RPMI7951 (cell line): ENCODE data around the gene RALB. TPM values are rescaled to one million over a fixed set of nuclear protein-coding genes. Genes with fewer than 3 reads are reported as not detected.

Experiments
- DNase-seq: peaks from one replicate; pipeline ENCODE4 v3.0.0-alpha.2; 2012; ENCODE audit warnings: low read depth
- total RNA-seq: library from RNA; depleted of rRNA; stranded (reverse); fragments of >200 nt; shearing (Covaris generic); gene quantifications from 2 replicates; pipeline ENCODE4 v1.2.3, GENCODE V29; 2014; rRNA removed

Gene RALB, protein sequence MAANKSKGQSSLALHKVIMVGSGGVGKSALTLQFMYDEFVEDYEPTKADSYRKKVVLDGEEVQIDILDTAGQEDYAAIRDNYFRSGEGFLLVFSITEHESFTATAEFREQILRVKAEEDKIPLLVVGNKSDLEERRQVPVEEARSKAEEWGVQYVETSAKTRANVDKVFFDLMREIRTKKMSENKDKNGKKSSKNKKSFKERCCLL
- total RNA-seq, result 88.4 and 107 TPM in 2 replicates

DNA sequence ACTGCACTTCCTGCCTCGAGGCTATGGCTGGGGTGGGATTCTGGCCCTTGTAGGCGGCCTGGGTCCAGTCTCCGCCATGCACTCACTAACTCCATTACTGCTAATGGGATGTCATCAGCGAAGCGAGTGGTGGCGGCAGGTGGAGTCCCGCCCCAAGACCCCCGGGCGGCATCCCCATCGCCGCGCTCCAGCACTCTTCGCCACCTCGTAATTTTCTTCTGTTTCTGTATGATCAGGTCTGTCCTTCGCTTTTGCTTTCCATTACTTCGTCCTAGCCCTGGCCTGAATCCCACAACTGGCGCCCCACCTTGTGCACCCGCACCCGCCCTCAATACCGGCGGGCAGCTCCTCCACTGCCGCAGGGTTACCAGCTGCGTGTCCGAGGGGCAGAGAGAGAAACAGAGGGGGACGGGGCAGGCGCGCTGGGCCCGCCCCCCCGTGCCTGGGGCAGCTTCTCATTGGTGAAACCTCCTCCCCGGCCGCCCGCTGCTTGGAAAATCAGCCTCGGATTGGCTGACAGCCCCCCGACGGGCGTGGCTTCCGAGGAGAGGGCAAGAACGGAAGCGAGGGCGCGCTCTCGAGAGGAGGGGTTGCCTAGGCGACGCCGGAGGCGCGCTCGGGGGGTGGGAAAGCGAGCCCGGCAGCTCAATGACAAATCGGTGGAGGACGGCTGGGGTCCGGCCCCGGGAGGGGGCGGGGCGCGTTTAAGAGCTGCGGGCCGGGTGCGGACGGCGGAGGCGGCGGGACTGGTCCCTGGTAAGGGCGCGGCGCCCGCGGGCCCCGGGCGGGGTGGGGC lies at the start of gene RALB:
Gene RALB, plus strand, starts transcription at position 628 of the 796 bp plus-strand sequence. CDS start 25,813 bp downstream, outside the sequence.
- peak; percentile 98 for DNase-seq

DNA sequence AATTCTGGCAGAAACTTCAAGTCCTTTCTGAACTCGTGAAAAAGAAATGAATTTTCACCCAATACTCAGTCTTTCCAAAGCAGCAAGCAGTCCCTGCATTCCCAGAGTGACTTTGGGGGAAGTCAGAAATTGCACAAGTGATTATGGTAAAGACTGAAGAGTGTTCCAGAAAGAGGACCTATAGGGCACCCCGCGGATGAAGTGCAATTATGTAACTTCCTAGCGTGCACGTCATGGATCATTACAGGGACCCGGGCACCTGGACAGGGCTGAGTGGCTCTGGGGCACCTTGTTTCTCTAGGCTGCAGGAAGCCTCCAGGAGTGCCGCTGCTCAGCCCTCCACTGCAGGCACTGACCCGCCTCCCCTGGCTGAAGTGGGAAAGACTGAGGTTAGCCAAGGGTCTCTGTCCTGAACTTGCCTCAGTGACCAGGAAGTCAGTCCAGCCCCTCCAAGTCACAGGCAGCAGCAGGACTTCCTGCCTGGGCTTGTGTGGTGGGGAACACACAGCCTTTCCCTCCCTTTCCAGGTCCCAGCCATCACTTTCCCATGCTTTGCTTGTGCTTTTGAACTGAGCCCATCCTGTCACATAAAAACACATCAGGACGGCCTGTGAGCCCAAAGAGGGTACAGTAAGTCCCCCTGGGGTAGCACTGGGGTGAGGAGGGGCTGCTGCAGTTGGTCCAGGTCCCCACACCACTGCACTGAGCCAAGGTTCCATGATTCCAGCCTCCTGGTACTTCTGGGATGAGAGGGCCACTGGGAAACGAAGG lies 49.2 kb upstream of the RALB start:
- DNase-seq, result no peak

DNA sequence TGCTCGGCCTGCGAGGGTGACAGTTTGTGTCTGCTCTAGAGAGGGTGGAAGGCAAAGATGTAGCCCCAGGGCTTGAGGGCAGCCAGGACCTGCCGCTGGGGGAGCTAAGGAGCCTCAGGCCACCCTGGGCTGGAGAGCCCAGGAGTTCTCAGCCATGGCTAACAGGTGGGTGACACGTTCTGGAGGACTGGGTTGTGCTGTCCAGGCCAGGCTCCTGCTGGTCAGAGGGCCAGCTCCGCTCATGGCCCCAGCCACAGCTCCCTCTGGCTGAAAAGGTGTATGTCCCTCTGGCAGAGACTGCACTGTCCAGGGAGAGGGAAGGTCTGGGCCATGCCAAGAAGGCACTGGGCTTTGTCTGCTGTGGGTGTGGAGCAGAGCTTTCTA lies 48.6 kb upstream of the RALB start:
- DNase-seq, result no peak

DNA sequence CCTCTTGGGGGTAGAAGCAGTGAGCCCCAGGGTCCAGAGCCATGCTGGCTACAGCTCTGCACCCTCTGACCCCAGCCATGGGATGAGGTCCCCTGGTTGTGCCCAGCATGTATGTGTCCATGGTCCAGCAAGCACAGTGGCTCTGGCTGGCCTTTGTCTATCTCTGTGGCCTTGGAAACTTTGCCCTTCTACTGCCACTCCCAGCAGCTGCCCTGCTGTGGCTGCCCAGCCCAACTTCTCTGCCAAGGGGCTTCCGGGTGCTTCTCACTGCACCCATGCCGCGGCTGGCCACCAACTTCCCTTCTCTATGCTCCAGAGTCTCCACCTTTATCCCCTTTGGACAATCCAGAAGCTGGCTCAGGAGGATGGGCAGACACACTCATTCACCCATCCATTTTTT lies 48.2 kb upstream of the RALB start:
- DNase-seq, result no peak

DNA sequence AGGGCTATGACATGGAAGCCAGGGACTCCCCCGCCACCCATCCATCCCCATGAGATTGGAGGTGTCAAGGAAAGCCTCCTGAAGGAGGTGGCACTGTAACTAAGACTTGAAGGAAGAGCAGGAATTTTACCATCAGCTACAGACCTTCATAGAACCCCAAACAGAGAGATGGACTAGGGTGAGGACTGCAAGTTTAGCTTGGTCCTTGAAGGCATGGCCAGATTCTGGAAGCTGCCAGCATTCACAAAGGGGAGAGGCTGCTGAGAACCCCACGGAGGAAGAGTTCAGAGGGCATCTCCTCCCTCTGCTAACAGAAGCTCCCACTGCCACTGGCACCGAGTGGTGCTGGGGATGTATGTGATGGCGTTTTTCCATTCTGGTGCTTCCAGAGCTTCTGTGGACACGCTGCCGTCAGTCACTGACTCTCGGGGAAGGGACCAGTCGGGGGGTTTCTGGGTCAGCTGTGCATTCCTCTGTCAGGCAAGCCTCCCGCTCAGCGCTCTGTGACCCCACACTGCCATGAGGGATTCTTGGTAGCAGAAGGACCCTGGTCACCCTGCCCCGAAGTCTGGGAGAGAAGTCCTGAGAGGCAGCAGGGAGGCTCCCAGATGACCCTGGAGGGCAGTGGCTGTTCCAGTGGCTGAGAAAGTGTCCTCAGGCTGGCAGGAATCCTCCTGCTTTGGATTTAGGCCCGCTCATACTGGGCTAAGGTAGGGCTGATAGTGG lies 47.5 kb upstream of the RALB start:
- DNase-seq, result no peak

DNA sequence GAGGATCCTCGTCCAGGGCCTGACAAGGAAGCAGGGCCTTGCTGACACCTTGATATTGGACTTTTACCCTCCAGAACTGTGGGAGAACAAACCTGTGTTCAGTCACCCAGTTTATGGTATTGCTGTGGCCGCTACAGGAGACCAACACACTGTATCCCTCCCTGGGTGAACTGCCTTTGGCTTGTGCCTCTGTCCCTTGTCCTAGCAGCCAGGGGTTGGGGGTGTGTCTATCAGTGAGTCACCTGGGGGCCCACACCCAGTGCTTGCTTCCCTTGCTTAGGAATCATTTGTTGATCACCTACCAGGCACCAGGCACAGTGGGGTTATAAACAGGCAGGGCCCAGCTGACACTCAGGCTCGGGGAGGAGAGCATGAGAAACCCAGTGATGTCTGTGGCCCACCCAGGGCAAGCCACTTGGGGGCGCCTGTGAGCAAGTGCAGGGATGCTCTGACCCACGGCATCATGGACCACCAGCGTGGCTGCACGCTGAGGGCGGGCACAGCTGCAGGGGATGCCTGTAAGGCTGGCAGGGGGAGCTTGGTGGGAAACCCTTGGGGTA lies 46.5 kb upstream of the RALB start:
- DNase-seq, result peak; percentile 15

DNA sequence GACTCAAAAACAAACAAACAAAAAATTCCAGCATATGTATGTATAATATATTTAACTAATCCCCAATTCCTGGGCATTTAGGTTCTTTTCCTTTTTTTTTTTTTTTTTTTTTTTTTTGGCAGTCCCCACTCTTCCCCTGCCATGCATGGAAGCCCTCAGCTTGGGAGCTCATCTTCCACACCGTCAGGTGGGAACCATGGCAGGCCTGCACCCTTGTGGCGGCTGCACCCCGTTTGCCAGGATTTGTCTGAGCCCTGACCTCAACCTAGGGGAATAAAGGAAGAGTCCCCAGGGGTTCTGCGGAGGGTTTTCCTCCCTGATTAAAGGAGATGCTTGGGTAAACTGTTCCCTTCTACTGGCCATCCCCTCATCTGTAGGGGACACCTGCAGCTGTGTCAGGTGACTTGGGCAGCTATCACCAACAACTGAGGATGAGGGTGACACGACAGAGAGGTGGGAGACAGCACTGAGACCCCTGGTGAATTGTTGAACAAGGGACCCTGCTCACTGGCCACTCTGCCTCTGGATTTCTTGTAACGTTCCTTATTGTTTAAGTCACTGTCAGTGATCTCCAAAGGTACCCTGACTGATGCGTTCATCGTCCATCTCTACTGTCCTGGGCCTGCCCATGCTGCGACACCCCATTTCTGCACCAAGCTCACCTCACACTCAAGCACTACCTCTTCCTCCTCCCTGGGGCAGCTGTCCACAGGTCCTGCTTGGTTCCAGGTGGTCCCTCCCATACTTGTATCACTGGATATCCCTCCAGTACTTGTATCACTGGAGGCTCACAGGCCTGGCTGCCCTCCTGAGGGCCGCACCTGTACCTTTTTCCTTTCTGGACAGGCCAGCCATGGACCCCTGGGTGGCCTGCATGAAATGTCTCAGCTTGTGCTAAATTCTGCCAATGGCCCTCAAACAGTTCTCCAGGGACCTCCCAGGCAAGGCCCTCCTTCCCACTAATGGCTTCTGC lies 44.0 kb upstream of the RALB start:
- no peak for DNase-seq

DNA sequence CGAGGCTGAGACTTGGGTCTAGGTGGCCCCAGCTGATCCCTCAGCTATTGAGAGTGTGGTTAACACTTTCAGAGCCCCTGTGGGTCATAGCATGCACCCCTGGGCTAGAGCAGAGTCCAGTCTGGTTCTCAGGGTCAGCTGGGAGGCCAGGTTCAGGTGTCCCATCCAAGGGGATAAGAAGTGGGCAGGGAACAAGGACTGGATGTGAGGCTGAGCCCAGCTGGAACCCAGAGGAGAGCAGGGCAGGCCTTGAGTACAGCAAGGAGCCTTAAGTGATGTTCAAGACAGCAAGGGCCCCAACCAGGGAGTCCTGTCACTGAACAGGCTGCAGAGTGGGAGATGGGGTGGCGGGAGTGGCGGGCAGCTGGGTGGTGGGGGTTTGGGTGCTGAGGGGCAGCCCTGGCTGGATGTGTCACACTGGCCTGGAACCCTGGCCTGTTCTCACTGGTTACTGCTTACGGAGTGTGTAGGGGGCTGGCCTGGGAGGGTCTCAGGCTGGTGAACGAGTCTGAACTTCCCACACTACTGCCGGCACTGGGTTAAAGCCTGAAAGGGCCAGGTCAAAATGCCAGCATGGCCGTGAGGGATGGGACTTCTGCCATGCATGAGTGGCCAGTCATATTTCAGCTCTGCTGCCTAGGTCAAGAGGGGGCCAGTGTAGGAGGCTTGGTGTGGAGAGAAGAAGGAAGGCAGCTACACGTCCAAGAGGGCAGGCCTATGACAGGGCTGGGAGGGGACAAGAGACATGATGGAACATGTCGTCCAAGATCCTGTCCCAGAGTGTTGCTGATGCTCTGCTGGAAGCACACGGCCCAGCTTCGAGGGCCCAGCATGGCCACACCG lies 43.0 kb upstream of the RALB start:
- no peak for DNase-seq

DNA sequence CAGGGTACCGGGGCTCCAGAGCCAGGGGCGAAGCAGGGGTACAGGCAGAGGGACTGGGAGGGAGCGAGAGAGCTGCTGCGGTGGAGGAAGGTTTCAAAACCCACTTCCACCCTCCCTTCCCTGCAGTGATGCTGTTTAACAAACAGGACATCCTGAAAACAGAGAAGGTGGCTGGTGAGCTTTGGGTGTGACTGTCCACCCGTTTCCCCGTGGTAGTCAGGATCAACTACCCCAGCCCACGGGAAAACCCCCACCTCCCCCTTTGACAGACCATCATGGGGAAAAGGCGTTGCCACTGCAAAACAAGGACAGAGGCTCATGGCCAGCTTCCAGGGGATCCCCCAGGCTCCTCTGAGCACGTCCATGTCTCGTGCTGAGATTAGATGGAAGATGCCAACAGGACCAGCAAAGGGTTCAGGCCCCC lies 42.4 kb upstream of the RALB start:
- DNase-seq, result no peak

DNA sequence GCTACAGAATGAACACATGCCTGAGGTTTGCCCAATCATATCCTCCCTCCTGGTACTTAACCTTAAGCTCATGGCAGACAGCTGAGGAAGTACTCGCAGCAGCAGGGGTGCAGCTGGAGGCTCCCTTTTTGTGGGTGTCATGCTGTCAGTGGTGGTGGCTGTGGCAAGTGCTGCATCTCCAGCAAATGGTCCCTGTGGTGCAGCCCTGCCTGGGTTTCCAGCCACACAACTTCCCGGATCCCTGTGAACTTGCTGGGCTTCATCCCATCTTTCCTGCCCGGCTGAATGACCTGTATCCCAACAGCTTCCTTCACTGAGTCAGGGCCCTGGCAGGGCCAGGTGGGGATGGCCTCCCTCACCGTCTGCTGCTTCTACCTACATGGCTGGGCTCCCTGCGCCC lies 34.5 kb upstream of the RALB start:
- no peak for DNase-seq

DNA sequence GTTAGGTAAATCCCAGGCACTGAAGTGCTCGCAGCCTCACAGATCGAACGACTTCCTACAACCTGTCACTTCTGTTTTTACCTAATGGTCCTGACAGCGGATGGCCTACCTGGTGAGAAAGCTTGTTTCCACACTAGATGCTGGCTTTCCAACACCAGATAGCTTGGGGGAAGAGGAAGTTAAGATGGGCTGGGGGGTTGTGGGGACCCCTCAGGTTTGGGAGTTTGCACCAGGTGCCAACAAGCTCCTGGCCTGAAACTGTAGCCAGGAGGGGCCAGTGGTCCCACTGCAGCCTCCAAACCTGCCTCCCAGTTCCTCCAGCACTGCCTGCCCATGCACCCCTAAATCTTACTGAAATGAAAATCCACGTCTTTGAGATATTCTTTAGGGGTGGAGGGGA lies 33.4 kb upstream of the RALB start:
- DNase-seq, result no peak

DNA sequence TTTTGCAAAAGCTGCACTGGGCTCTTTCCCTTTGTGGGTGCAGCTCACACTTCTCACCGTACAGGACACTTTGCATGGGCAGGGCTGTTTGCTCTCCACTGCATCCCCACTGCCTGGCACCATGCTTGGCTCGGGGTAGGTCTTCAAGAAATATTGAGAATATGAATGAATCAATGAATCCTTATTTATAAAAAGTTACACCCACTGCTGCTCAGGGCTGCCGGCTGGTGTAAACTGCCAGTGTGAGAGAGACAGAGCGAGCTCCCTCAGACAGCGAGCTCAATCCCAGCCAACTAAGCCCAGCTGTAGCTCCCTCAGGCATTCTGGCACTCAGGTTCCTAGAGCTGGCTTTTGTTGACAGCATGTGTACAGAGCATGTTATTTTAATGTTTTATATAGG lies 32.9 kb upstream of the RALB start:
- DNase-seq, result no peak

DNA sequence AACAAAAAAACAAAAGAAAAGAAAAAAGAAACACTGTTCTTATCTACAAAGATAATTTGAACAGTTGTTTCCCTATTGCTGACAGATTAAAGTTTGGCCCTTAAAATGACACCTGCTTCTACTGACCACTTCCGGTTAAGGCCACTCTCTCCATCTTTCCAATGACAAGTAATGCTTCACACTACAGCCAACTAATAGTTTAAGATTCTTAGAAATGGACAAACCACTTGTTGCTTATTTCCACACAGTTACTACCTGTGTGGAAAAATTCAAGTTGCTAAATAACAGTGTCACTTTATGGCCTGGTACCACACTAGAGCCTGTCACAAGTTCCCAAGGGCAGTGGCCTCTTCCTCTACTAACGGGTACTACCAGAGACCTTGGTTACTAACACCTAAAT lies 31.9 kb upstream of the RALB start:
- no peak for DNase-seq

DNA sequence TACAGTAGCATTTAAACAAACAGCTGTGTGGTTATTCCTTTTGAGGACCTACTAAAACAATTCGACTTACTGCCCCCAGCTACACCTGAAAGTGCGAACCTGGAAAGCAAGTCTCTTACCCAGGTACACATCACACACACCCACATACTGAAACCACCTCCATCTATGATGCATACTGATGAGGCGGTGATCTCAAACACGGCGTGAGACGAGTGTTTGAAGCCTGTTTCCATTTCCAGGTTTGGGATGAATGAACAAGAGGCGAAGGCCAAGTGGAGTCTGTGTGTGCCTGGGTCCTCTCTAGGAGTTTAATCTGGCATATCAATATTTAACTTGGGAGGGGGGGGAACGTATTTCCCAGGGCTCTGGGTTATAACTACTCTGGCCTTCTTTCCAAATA lies 31.0 kb upstream of the RALB start:
- DNase-seq, result no peak

DNA sequence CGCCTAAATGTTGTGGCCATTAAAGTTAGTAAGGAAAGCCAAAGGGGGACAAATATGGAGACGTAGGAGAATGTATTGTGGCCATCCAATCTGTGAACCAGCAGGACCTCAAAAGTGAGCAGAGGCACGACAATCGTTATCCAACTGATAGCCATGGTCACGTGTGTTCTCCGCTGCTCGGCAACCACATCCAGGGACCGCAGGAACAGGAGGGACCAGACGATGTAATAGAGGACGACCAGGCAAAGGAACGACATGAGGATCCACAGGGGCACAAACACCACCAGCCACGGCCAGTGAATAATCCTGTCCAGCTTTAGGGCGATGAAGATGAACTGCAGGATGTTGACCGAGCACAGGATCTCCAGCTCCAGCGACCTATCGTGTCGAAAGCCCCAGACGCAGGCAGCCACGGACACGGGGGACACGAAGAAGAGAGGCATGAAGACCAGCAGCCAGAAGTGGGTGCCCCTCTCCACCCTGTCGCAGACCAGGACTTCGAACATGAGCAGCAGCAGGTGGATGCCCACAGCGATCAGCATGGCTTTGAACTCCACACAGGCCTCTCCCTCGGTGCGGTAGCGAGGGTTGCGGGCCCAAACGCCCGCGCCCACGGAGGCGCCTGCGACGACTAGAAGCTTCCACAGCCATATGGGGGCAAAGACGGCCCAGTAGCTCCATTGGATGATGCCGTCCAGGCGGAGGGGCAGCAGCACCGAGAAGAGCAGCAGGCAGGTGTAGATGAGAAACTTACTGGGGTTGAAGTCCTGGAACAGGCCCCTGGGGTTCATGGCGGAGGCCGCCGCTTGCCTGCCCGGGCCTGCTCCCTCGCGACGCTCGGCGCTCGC lies 30.2 kb upstream of the RALB start:
- DNase-seq, result no peak

DNA sequence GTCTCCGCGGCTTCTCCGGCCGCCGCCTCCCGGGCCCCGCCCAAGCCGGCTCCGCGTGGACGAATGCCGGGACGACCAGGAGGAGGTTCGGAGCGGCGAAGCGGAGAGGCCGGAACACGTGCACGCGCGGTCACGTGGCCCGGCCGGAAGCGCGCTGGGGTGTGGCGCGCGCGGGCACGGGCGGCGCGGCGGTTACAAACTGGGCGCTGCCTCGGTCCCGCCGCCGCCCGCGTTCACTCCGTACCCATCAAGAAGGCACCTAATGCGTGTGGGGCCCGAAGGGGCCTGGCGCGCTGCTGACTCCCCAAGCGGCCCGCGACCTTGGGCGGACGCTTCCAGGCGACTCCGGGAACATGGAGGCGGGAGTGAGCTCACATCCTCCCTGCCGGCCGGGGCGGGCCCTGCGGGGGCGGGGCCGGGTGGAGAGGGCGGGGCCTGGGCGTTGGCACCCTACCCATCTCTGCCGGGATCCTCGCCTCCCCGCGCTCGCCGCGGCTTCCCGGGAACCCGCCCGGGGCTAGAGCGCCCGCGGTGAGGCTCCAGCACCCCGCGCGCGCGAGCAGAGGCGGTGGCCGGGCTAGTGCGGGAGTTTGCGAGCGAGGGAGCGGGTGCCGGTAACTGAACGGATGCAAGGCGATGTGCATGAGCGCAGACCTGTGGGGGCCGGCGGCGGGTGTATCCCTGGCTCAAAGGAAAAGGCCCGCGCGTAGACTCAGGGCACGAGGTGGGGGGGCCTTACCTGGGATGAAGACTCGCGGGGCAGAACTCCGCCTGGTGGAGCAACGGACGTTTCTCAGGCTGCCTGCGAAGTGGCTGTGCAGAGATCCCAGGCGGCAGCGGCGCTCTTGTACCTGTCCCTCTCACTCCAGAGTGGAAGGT lies 29.4 kb upstream of the RALB start, which contains the start of gene TMEM185B:
Gene TMEM185B, minus strand, starts transcription at position 367 of the 879 bp plus-strand sequence. CDS start 424 bp downstream, outside the sequence.
- DNase-seq, result peak; percentile 82

DNA sequence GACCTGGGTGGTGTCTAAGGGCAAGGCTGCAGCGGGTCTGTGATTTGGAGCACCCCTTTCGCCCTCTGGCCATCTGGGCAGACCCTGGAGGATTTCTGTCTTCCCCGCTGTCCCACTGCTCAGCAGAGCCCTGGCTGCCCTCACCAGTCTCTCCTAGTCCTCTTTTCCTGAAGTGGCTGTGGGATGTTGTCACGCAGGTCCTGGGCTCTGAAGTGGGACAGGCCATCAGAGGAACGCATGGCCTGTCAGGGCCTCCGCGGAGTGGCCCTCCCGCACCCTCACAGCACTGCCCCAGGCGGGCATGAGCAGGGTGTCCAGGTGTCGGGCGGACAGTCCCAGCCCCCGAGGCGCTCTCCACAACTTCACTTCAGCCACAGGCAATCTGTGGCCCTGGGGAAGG lies 28.4 kb upstream of the RALB start:
- no peak for DNase-seq
